Central memory CD8-positive, alpha-beta T cell (primary cell): ENCODE results near the gene RNF208.

Experiments used
- ATAC-seq: fragments of 150-1000 bp; cut with Tn5 transposase; replicated peaks from 2 replicates; pipeline ENCODE4 v1.10.0; 2022; ENCODE audit warnings: mild to moderate bottlenecking, moderate FRiP score, moderate number of reproducible peaks; ENCODE audit not compliant: poor library complexity, severe bottlenecking; ENCODE audit errors: extremely low read depth
- DNase-seq, 2 donors: peaks; one replicate each; pipeline ENCODE4 v3.0.0; 2021; ENCODE audit warnings: low spot score in 2 of 2
- H3K27ac Mint-ChIP-seq: one replicate; pipeline ENCODE4 v1.8.0; 2022; ENCODE audit warnings: low read depth, mild to moderate bottlenecking, moderate library complexity, mixed read lengths
- H3K27me3 Mint-ChIP-seq: one replicate; pipeline ENCODE4 v1.8.0; 2022; ENCODE audit warnings: mixed read lengths
- H3K36me3 Mint-ChIP-seq: one replicate; pipeline ENCODE4 v1.8.0; 2022; ENCODE audit warnings: mild to moderate bottlenecking, moderate library complexity, mixed read lengths; ENCODE audit not compliant: insufficient read depth
- H3K4me1 Mint-ChIP-seq: one replicate; pipeline ENCODE4 v1.8.0; 2022; ENCODE audit warnings: mixed read lengths
- H3K4me3 Mint-ChIP-seq: one replicate; pipeline ENCODE4 v1.8.0; 2022; ENCODE audit warnings: mild to moderate bottlenecking, moderate library complexity, mixed read lengths
- H3K9me3 Mint-ChIP-seq: one replicate; pipeline ENCODE4 v1.8.0; 2022; ENCODE audit warnings: mixed read lengths

The RNF208 gene

GRCh38 chr9:137216188-137216965 lies 5.7 kb downstream of the RNF208 start:
- peaks cover 7% of the 10 kb centered on the region for H3K36me3 Mint-ChIP-seq
- no peak for ATAC-seq
- H3K4me3 Mint-ChIP-seq: no peak overlapping the region

GRCh38 chr9:137215196-137215986 lies 6.6 kb downstream of the RNF208 start:
- Mint-ChIP-seq H3K27ac (no peak overlapping the region), H3K27me3 (no peaks in the 10 kb centered on the region), H3K4me3 (no peak overlapping the region), H3K36me3 (peaks cover 7% of the 10 kb centered on the region), H3K4me1 (peaks cover 6% of the 10 kb centered on the region), H3K9me3 (no peaks in the 10 kb centered on the region)
- DNase-seq (no peak), ATAC-seq (no peak)

More at GRCh38 chr9:137216188-137216965, 5.7 kb downstream of the RNF208 start:
- DNase-seq: no peak
- H3K9me3 Mint-ChIP-seq: no peaks in the 10 kb centered on the region
- H3K27me3 Mint-ChIP-seq: no peaks in the 10 kb centered on the region
- no peaks in the 10 kb centered on the region for H3K4me1 Mint-ChIP-seq
- no peak overlapping the region for H3K27ac Mint-ChIP-seq

GRCh38 chr9:137214620-137215019 lies 7.4 kb downstream of the RNF208 start:
- DNase-seq: no peak
- H3K4me1 Mint-ChIP-seq: peaks cover 6% of the 10 kb centered on the region
- no peak for ATAC-seq
- no peak overlapping the region for H3K4me3 Mint-ChIP-seq
- no peaks in the 10 kb centered on the region for H3K9me3 Mint-ChIP-seq
- no peak overlapping the region for H3K27ac Mint-ChIP-seq
- peaks cover 7% of the 10 kb centered on the region for H3K36me3 Mint-ChIP-seq
- no peaks in the 10 kb centered on the region for H3K27me3 Mint-ChIP-seq

GRCh38 chr9:137213160-137214060 lies 8.6 kb downstream of the RNF208 start:
- ATAC-seq: no peak
- no peak for DNase-seq
- Mint-ChIP-seq H3K36me3 (peaks cover 8% of the 10 kb centered on the region), H3K4me3 (no peak overlapping the region), H3K9me3 (no peaks in the 10 kb centered on the region), H3K4me1 (peaks cover 6% of the 10 kb centered on the region), H3K27ac (peak overlapping the region; percentile 38), H3K27me3 (no peaks in the 10 kb centered on the region)

- ATAC-seq: no peak
- peak overlapping the region; percentile 38 for H3K27ac Mint-ChIP-seq
- DNase-seq: no peak
- H3K9me3 Mint-ChIP-seq: no peaks in the 10 kb centered on the region
- H3K4me3 Mint-ChIP-seq: no peak overlapping the region
- H3K27me3 Mint-ChIP-seq: no peaks in the 10 kb centered on the region
- peaks cover 11% of the 10 kb centered on the region for H3K36me3 Mint-ChIP-seq
- peaks cover 10% of the 10 kb centered on the region for H3K4me1 Mint-ChIP-seq
These were observed 9.5 kb downstream of the RNF208 start for GRCh38 chr9:137212520-137212919.

- H3K27ac Mint-ChIP-seq: no peak overlapping the region
- H3K36me3 Mint-ChIP-seq: peaks cover 11% of the 10 kb centered on the region
- no peak overlapping the region for H3K4me3 Mint-ChIP-seq
- DNase-seq (no peak), ATAC-seq (no peak)
- peaks cover 19% of the 10 kb centered on the region for H3K4me1 Mint-ChIP-seq
- H3K9me3 Mint-ChIP-seq: no peaks in the 10 kb centered on the region
- H3K27me3 Mint-ChIP-seq: no peaks in the 10 kb centered on the region
These were observed 10.5 kb downstream of the RNF208 start for GRCh38 chr9:137211532-137211931.

GRCh38 chr9:137206602-137207001 lies 15.4 kb downstream of the RNF208 start:
- peak overlapping the region; percentile 94 for H3K27ac Mint-ChIP-seq
- H3K36me3 Mint-ChIP-seq: peaks cover 18% of the 10 kb centered on the region
- ATAC-seq (no peak), DNase-seq (no peak)
- H3K27me3 Mint-ChIP-seq: no peaks in the 10 kb centered on the region
- no peaks in the 10 kb centered on the region for H3K9me3 Mint-ChIP-seq
- H3K4me1 Mint-ChIP-seq: peaks cover 50% of the 10 kb centered on the region
- peak overlapping the region; percentile 90 for H3K4me3 Mint-ChIP-seq

GRCh38 chr9:137205126-137206069 lies 16.6 kb downstream of the RNF208 start, which contains the start of the genes NDOR1 and TMEM203:
Gene NDOR1, plus strand, starts transcription at chr9:137205700. Its CDS starts 78 bp downstream, at chr9:137205778.
Gene TMEM203, minus strand, starts transcription at chr9:137205648. Its CDS starts 234 bp downstream, at chr9:137205414.
- H3K27me3 Mint-ChIP-seq: no peaks in the 10 kb centered on the region
- peak within 1 kb of the TSS; percentile 94 for H3K27ac Mint-ChIP-seq
- ATAC-seq (peak; percentile 50), DNase-seq (peak; percentile 87 to 88)
- no peaks in the 10 kb centered on the region for H3K9me3 Mint-ChIP-seq
- H3K36me3 Mint-ChIP-seq: peaks cover 22% of the 10 kb centered on the region
- H3K4me3 Mint-ChIP-seq: peak within 1 kb of the TSS; percentile 90
- H3K4me1 Mint-ChIP-seq: peaks cover 48% of the 10 kb centered on the region

GRCh38 chr9:137204731-137205125 lies 17.3 kb downstream of the RNF208 start:
- Mint-ChIP-seq H3K9me3 (no peaks in the 10 kb centered on the region), H3K4me3 (peak overlapping the region; percentile 90), H3K27me3 (no peaks in the 10 kb centered on the region), H3K27ac (peak overlapping the region; percentile 94), H3K4me1 (peaks cover 48% of the 10 kb centered on the region), H3K36me3 (peaks cover 22% of the 10 kb centered on the region)
- no peak for DNase-seq
- ATAC-seq: no peak

- H3K4me3 Mint-ChIP-seq: no peak overlapping the region
- no peak for ATAC-seq
- no peaks in the 10 kb centered on the region for H3K27me3 Mint-ChIP-seq
- H3K36me3 Mint-ChIP-seq: peaks cover 20% of the 10 kb centered on the region
- H3K27ac Mint-ChIP-seq: no peak overlapping the region
- DNase-seq: no peak
- no peaks in the 10 kb centered on the region for H3K9me3 Mint-ChIP-seq
- H3K4me1 Mint-ChIP-seq: peaks cover 48% of the 10 kb centered on the region
These were observed 19.1 kb downstream of the RNF208 start for GRCh38 chr9:137202966-137203365.

- no peaks in the 10 kb centered on the region for H3K27me3 Mint-ChIP-seq
- H3K36me3 Mint-ChIP-seq: peaks cover 13% of the 10 kb centered on the region
- H3K4me3 Mint-ChIP-seq: peak overlapping the region; percentile 82
- ATAC-seq (no peak), DNase-seq (no peak)
- H3K27ac Mint-ChIP-seq: peak overlapping the region; percentile 81
- H3K4me1 Mint-ChIP-seq: peaks cover 33% of the 10 kb centered on the region
- no peaks in the 10 kb centered on the region for H3K9me3 Mint-ChIP-seq
These were observed 20.7 kb downstream of the RNF208 start for GRCh38 chr9:137201205-137201868.
